NCI-H226 (cell line): ENCODE data around the gene UBE2Q2.

Experiments
- DNase-seq: peaks from one replicate; pipeline ENCODE4 v3.0.0-alpha.2; 2015

The UBE2Q2 gene

GRCh38 chr15:75928680-75929608 lies 85.7 kb downstream of the UBE2Q2 start:
- DNase-seq, result no peak

DNA sequence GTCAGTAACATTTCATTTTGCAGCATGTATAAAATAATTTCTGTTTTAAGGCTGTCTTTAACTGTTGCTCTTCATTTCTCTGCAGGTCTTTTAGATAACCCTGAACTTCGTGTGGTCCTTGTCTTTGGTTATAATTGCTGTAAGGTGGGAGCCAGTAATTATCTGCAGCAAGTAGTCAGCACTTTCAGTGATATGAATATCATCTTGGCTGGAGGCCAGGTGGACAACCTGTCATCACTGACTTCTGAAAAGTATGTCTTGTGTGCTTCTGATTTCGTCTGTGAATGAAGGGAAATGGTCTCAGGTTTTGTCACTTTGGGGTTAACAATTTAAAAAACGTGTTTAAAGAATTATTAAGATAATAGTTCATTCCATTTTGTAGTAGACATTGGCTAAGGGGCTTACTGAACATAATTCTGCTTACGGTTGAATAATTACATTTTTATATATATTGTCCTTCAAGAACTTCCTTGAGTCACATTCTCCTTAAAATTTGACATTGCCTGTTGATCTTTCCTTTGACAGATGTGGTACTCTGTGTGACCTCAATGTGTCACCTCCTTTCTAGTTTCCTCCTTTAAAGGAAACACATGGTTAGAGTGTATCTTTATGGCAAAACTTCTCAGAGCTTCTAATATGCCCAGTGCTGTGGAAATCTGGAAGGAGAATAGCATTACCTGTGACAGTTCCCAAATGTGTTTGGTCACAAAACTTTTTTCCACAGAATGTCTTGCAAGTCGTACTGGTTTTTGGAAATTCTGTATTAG lies 86.7 kb downstream of the UBE2Q2 start:
- peak; percentile 32 for DNase-seq

DNA sequence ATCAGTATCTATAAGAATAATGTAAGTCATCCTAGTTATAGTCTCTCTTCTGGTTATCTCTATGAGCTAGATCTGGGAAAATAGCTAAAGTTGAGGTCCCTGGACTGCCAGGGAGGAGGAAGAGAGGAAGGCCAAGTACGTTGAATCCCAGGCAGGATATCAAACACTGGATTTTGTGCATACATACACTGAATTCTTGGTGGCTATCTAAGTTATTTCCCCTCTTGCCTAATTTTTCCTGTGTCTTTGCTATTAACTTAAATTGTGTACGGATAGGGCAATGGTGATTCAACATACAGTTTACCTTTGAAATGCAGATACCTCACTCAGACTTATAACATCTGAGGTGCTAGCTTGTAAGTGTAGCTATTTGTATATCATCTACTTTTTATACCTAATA lies 87.6 kb downstream of the UBE2Q2 start:
- DNase-seq, result no peak

DNA sequence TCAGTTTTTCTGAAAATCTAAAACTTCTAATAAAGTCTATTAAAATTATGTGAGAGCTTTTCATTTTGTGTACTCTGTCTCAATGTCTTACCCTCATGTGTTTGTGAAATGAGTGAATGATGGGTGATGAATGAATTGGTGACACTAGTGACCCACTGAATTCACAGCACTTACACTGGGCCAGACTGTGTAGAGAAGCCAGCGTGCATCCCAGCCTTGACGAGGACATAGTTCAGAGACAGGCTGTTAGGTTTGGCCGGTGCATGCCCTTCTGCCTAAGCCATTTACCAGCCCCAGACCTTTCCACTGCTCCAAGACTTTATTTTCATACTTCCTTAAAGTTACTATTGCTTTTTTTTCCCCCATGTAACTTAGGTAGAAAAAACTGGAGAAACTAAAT lies 99.2 kb downstream of the UBE2Q2 start:
- DNase-seq, result no peak

DNA sequence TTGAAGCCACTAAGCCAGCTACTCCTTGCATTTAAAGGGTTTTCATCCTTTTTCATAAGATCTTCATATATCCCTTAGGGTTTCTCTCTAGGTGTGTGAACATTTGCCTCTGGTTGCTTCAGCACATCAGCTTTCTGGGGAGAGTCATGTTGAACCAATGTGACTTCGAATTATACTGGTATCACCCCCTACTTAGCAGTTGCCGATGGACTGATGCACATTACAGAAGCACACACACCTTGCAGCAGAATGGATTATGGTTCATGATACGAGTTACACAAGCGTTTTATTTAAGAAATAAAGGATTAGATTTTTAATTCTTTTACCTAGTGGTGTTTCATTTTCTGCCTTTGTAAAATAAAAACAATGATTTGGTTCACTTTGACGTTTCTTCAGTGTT lies 100.0 kb downstream of the UBE2Q2 start:
- no peak for DNase-seq

DNA sequence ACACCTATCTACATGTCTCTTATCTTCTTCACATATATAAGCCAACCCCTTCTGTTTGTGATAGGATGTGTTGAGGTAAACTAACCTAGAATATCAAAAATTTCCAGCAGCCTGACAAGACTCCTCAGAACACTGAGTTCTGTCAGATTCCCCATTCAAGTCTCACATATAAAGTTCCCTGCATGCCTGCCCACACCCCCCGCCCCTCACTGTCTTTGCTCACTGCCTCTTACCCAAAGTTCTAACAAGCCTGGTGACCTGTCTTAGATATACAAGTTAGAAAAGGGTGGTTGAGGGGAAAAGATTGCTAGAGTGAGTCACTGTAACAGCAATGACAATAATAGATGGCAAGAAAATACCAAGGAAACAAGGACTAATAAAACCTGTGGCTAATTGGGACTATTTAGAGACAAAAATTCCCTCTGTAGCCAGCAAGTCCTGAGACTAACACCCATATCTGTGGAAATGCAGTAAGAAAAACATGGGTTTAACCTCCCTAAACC lies 100.5 kb downstream of the UBE2Q2 start:
- DNase-seq, result no peak

DNA sequence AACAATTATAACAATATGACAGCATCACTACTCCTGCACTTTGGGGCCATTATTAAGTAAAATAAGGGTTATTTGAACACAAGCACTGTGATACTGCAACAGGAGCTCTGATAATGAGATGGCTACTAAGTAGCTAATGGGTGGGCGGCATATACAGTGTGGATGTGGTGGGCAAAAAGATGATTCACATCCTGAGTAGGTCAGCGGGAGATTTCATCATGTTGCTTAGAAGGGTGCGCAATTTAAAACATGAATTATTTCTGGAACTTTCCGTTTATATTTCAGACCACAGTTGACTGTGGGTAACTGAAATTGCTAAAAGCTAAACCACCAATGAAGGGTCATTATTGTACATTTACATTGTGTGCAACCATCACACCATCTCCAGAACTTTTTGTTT lies 102.7 kb downstream of the UBE2Q2 start:
- DNase-seq, result peak; percentile 56

DNA sequence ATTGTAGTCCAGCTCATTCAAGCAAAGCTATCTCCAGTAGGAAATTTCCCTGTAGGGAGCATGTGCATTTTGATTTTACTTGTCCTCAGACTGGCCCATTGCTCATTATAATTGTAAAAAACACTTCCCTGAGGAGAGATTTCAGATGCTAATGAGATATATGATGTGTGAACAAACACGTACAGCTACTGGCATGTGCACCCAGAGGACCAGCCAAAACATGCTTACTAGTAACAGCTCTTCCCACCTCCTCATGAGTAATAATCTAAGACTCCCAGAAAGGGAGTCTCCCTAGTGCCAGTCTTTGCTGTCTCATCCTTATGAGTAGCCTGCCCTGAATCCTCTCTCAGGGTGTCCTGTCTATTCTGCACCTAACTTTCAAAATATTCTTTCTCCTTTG lies 103.8 kb downstream of the UBE2Q2 start:
- peak; percentile 98 for DNase-seq

- DNase-seq, result no peak
Measured at GRCh38 chr15:75948761-75949296, 105.6 kb downstream of the UBE2Q2 start.
